CD8-positive, alpha-beta memory T cell (primary cell): ENCODE measurements around the gene PIMREG. TPM values are rescaled to one million over a fixed set of nuclear protein-coding genes. Genes with fewer than 3 reads are reported as not detected.

Experiments used
- CTCF ChIA-PET: fragments of 350-600 bp; sonication (Branson Sonifier 250); formaldehyde crosslinking; loops from one replicate; lab custom pipeline; 2021; ENCODE audit warnings: antibody characterized with exemption; lab: Charles Lee
- POLR2A ChIA-PET: fragments of 350-600 bp; sonication (Branson Sonifier 250); formaldehyde crosslinking; loops from one replicate; lab custom pipeline; 2021; ENCODE audit warnings: antibody characterized with exemption; lab: Charles Lee
- DNase-seq, 5 donors: peaks; one replicate each; pipeline versions ENCODE4 v3.0.0 to v3.0.0-alpha.2; 2020 to 2022; ENCODE audit warnings: mixed read lengths in 1 of 5
- H3K27ac ChIP-seq: one replicate; pipeline ENCODE4 v1.7.0; 2013; ENCODE audit warnings: low read depth, mild to moderate bottlenecking, low read length, moderate library complexity
- H3K27me3 ChIP-seq: 2 replicates; pipeline ENCODE4 v1.7.0; 2013; ENCODE audit warnings: low read length, mild to moderate bottlenecking; ENCODE audit not compliant: insufficient read depth, poor library complexity, severe bottlenecking
- H3K36me3 ChIP-seq: 2 replicates; pipeline ENCODE4 v1.7.0; 2013; ENCODE audit warnings: mild to moderate bottlenecking, low read length, moderate library complexity; ENCODE audit not compliant: insufficient read depth
- H3K4me1 ChIP-seq: 2 replicates; pipeline ENCODE4 v1.7.0; 2013; ENCODE audit warnings: mild to moderate bottlenecking, low read length, moderate library complexity; ENCODE audit not compliant: insufficient read depth
- H3K4me3 ChIP-seq: 2 replicates; pipeline ENCODE4 v1.7.0; 2013; ENCODE audit warnings: mild to moderate bottlenecking, low read length
- H3K9me3 ChIP-seq: 2 replicates; pipeline ENCODE4 v1.7.0; 2013; ENCODE audit warnings: mild to moderate bottlenecking, low read length
- H3K27ac Mint-ChIP-seq, 8 donors: one replicate each; pipeline ENCODE4 v1.8.0; 2020 to 2021; ENCODE audit warnings: mixed read lengths in 8 of 8, mild to moderate bottlenecking in 6 of 8, inconsistent platforms in 3 of 8, moderate library complexity in 3 of 8
- H3K27me3 Mint-ChIP-seq, 2 donors: one replicate each; pipeline ENCODE4 v1.8.0; 2020 to 2021; ENCODE audit warnings: mixed read lengths in 2 of 2, mild to moderate bottlenecking in 1 of 2, moderate library complexity in 1 of 2
- H3K36me3 Mint-ChIP-seq, 3 donors: one replicate each; pipeline ENCODE4 v1.8.0; 2020 to 2021; ENCODE audit warnings: mixed read lengths in 3 of 3, inconsistent platforms in 1 of 3, mild to moderate bottlenecking in 1 of 3
- H3K4me1 Mint-ChIP-seq, 3 donors: one replicate each; pipeline ENCODE4 v1.8.0; 2020 to 2021; ENCODE audit warnings: mixed read lengths in 3 of 3, inconsistent platforms in 1 of 3, mild to moderate bottlenecking in 1 of 3
- H3K4me3 Mint-ChIP-seq, 7 donors: one replicate each; pipeline ENCODE4 v1.8.0; 2020 to 2021; ENCODE audit warnings: mixed read lengths in 7 of 7, mild to moderate bottlenecking in 6 of 7, moderate library complexity in 4 of 7, inconsistent platforms in 2 of 7
- H3K9me3 Mint-ChIP-seq, 5 donors: one replicate each; pipeline ENCODE4 v1.8.0; 2020 to 2022; ENCODE audit warnings: mixed read lengths in 5 of 5, mild to moderate bottlenecking in 3 of 5, moderate library complexity in 2 of 5, inconsistent platforms in 1 of 5
- polyA plus RNA-seq: library from polyadenylated mRNA; unstranded; fragments of 300-500 nt; fragmentation: Illumina TruSeq; gene quantifications from one replicate; pipeline ENCODE4 v1.2.3, GENCODE V29; 2021
- total RNA-seq, 2 experiments: library from RNA; stranded (reverse); gene quantifications; one replicate each; pipeline ENCODE4 v1.2.3, GENCODE V29; 2021

The PIMREG gene, protein sequence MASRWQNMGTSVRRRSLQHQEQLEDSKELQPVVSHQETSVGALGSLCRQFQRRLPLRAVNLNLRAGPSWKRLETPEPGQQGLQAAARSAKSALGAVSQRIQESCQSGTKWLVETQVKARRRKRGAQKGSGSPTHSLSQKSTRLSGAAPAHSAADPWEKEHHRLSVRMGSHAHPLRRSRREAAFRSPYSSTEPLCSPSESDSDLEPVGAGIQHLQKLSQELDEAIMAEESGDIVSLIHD
- 1 to 10 TPM; 1.6 to 1.8 TPM for total RNA-seq
- not detected for polyA plus RNA-seq

DNA sequence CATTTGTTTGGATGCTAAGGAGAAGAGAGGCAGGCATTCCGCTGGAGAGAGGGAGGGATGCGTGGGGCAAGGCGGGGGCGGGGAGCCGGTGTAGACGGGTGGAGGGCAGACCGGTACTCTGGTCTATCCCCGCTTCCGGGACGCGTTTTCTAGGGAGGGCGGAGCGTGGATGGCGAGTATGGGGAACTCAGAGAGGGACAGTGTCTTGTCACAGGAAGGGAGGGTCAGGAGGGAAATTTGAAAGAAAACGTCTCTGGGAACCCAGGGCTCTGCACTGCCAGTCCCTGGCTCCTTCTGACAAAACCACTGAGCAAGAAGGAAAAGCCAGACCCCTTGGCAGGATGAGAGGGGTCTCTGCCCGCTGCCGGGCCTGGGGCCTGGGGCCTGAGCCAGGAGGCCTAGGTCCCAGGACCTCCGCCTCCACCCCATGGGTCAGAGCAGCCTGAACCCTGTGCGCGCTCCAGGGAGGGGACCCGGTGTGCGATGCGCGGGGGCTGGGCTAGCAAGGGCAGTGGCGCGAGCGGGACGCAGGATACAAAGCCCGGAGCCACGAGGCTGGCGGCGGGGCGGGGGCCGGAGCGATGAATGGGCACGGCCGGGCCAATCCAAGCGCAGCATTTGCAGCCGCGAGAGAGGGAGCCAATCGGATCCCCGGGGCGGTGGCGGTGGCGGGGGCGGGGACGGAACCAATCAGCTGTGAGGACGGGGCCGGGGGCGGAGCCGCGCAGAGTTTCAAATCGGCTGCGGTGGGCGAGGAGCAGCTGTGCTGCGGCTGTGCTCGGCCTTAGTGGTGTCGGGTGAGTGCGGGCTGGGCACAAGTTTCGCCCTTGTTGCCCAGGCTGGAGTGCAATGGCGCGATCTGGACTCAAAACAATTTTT is at the start of gene PIMREG:
Gene PIMREG, plus strand, starts transcription at position 764 of the 879 bp plus-strand sequence. CDS start 656 bp downstream, outside the sequence.
- peak within 1 kb of the TSS; percentile 57 to 91 (median 86) for H3K27ac Mint-ChIP-seq
- H3K4me1 ChIP-seq, result peaks cover 4% of the 10 kb centered on the region
- H3K4me1 Mint-ChIP-seq, result peaks cover 12 to 14% (median 14%) of the 10 kb centered on the region in 3 donors
- peaks cover 0 to 4% (median 0%) of the 10 kb centered on the region in 3 donors for H3K36me3 Mint-ChIP-seq
- H3K27me3 ChIP-seq, result no peaks in the 10 kb centered on the region
- H3K4me3 ChIP-seq, result peak within 1 kb of the TSS; percentile 73
- peaks cover 0 to 4% (median 0%) of the 10 kb centered on the region in 5 donors for H3K9me3 Mint-ChIP-seq
- POLR2A ChIA-PET, result no interaction called here
- no peaks in the 10 kb centered on the region for H3K36me3 ChIP-seq
- DNase-seq, result peak; percentile 78 to 88 (median 85)
- no peak within 1 kb of the TSS for H3K27ac ChIP-seq
- CTCF ChIA-PET, result interaction anchor here (2.4 kb wide), 1 partner anchor 8 kb away, joined by 12 read pairs; no protein-coding TSS in a partner anchor
- peaks cover 5 to 18% of the 10 kb centered on the region in 2 donors for H3K27me3 Mint-ChIP-seq
- peak within 1 kb of the TSS; percentile 87 to 95 (median 92) for H3K4me3 Mint-ChIP-seq
- no peaks in the 10 kb centered on the region for H3K9me3 ChIP-seq

DNA sequence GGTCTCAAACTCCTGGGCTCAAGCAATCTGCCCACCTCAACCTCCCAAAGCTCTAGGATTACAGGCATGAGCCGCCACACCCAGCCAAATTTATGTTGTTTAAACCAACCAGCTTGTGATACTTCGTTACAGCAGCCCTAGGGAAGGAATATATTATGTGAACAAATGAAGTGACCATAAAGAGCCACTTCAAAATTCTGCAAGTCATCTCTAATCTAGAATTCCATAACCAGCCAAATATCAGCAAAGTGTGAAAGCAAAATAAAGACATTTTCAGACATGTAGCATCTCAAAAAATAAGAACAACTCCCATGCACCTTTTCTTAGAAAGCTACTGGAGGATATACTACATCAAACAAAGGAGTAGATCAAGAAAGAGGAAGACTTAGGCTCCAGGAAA is 45.3 kb upstream of the PIMREG start:
- no peak overlapping the region for H3K4me3 Mint-ChIP-seq
- no peak overlapping the region for H3K27ac Mint-ChIP-seq
- CTCF ChIA-PET, result no interaction called here
- no peaks in the 10 kb centered on the region for H3K36me3 Mint-ChIP-seq
- Histone ChIP-seq H3K27ac (no peak overlapping the region), H3K4me3 (no peak overlapping the region), H3K4me1 (no peaks in the 10 kb centered on the region), H3K36me3 (no peaks in the 10 kb centered on the region), H3K9me3 (no peaks in the 10 kb centered on the region), H3K27me3 (no peaks in the 10 kb centered on the region)
- DNase-seq, result no peak
- H3K27me3 Mint-ChIP-seq, result peaks cover 20 to 39% of the 10 kb centered on the region in 2 donors
- no peaks in the 10 kb centered on the region for H3K4me1 Mint-ChIP-seq
- POLR2A ChIA-PET, result no interaction called here
- H3K9me3 Mint-ChIP-seq, result peaks cover 0 to 7% (median 1%) of the 10 kb centered on the region in 5 donors

DNA sequence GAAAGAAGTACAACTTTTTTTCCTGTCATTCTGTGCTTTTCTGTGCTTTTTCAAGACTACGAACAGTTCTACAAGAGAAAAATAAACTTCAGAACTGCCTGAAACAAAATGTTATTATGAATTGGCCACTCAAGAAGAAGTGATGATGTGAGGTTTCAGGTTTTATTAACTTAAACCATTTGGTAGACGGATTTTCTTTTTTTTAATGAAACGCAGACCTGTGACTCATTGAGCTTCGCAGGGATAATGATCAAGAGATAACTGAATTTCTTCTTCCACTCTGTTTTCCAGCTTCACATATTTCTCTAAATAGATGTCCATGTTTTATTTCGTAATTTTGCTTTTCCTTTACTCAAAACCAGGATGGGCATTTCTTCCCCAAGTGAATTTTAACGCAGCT is 42.0 kb upstream of the PIMREG start:
- H3K27me3 Mint-ChIP-seq, result peaks cover 15 to 45% of the 10 kb centered on the region in 2 donors
- H3K27ac ChIP-seq, result no peak overlapping the region
- H3K4me1 Mint-ChIP-seq, result no peaks in the 10 kb centered on the region
- no peaks in the 10 kb centered on the region for H3K27me3 ChIP-seq
- peaks cover 0 to 6% (median 0%) of the 10 kb centered on the region in 5 donors for H3K9me3 Mint-ChIP-seq
- H3K9me3 ChIP-seq, result no peaks in the 10 kb centered on the region
- H3K36me3 Mint-ChIP-seq, result no peaks in the 10 kb centered on the region
- H3K27ac Mint-ChIP-seq, result no peak overlapping the region
- ChIA-PET POLR2A (no interaction called here), CTCF (no interaction called here)
- no peaks in the 10 kb centered on the region for H3K36me3 ChIP-seq
- no peak overlapping the region for H3K4me3 Mint-ChIP-seq
- no peak for DNase-seq
- no peaks in the 10 kb centered on the region for H3K4me1 ChIP-seq
- H3K4me3 ChIP-seq, result no peak overlapping the region

DNA sequence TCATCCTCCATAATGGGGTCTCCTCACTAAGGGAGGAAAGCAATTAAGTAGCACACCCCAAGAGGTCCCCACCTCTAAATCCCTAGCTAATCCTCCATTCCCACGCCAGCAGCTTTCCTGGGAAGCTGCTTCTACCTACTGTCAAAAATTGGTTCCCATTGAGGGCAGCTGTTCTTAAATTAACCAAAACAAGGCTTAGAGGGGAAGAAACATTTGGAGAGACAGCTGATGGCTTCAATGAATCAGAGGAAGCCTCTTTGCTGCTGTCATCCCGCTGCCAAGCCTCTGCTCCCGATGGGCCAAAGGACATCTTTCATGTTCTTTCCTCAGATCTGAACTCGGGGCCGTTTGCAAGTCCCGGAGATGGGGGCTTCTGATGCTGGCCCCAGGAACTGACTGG is 36.0 kb upstream of the PIMREG start:
- no peaks in the 10 kb centered on the region for H3K27me3 ChIP-seq
- no peak overlapping the region for H3K27ac ChIP-seq
- Mint-ChIP-seq H3K4me3 (peak overlapping the region in 1 of 7 donors; percentile 78), H3K27me3 (peaks cover 20 to 50% of the 10 kb centered on the region in 2 donors), H3K36me3 (no peaks in the 10 kb centered on the region), H3K4me1 (no peaks in the 10 kb centered on the region), H3K27ac (peak overlapping the region in 1 of 8 donors; percentile 9), H3K9me3 (no peaks in the 10 kb centered on the region)
- CTCF ChIA-PET, result no interaction called here
- DNase-seq, result no peak
- no peaks in the 10 kb centered on the region for H3K9me3 ChIP-seq
- POLR2A ChIA-PET, result no interaction called here
- no peak overlapping the region for H3K4me3 ChIP-seq
- no peaks in the 10 kb centered on the region for H3K36me3 ChIP-seq
- H3K4me1 ChIP-seq, result no peaks in the 10 kb centered on the region

DNA sequence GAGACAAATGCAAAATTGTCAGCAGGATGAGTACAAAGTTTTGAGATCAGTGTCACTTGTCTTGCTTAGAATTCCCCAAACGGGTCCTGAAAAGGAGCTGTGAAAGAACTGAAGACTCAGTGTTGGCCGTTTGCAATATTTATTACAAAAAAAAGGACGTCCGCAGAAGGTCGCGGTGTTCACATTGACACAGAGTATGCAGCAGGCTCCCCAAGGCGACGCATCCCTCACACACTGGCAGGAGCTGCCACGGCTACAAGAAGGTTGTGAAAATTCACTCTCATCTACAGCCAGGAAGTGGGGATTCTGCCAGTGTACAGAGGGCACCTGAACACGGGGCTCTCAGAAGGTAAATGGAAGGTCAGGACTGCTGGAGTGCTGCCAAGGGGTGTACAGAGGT is 35.5 kb upstream of the PIMREG start:
- no peak for DNase-seq
- no peaks in the 10 kb centered on the region for H3K9me3 ChIP-seq
- H3K9me3 Mint-ChIP-seq, result no peaks in the 10 kb centered on the region
- H3K4me3 Mint-ChIP-seq, result no peak overlapping the region
- H3K27ac ChIP-seq, result no peak overlapping the region
- H3K27ac Mint-ChIP-seq, result no peak overlapping the region
- no peaks in the 10 kb centered on the region for H3K36me3 ChIP-seq
- peaks cover 17 to 48% of the 10 kb centered on the region in 2 donors for H3K27me3 Mint-ChIP-seq
- no peaks in the 10 kb centered on the region for H3K27me3 ChIP-seq
- CTCF ChIA-PET, result no interaction called here
- no peaks in the 10 kb centered on the region for H3K36me3 Mint-ChIP-seq
- no peaks in the 10 kb centered on the region for H3K4me1 ChIP-seq
- no peaks in the 10 kb centered on the region for H3K4me1 Mint-ChIP-seq
- POLR2A ChIA-PET, result no interaction called here
- H3K4me3 ChIP-seq, result no peak overlapping the region

DNA sequence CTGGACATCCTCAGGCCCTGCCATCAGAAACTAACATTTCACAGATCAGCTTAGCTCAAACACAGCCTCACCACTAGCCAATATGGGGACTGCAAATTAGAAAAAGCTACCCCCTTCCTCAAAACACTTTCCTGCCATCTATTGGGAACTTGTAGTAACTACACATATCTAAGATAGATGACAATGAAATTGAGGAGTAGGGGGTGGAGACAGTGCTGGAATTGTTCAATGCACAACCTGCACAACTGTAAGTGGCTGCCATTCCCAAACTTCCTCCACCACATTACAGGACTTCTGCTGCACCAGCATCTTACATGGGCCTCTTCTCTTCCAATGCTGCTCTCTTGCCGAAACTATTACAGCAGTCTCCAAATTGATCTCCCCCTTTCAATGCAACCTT is 31.2 kb upstream of the PIMREG start:
- H3K4me3 ChIP-seq, result no peak overlapping the region
- H3K36me3 ChIP-seq, result no peaks in the 10 kb centered on the region
- H3K9me3 Mint-ChIP-seq, result no peaks in the 10 kb centered on the region
- H3K9me3 ChIP-seq, result no peaks in the 10 kb centered on the region
- CTCF ChIA-PET, result no interaction called here
- no peaks in the 10 kb centered on the region for H3K27me3 ChIP-seq
- no peak for DNase-seq
- no peaks in the 10 kb centered on the region for H3K36me3 Mint-ChIP-seq
- POLR2A ChIA-PET, result no interaction called here
- H3K27ac ChIP-seq, result no peak overlapping the region
- H3K27me3 Mint-ChIP-seq, result peaks cover 9 to 30% of the 10 kb centered on the region in 2 donors
- no peak overlapping the region for H3K4me3 Mint-ChIP-seq
- H3K4me1 Mint-ChIP-seq, result no peaks in the 10 kb centered on the region
- H3K27ac Mint-ChIP-seq, result no peak overlapping the region
- H3K4me1 ChIP-seq, result no peaks in the 10 kb centered on the region

DNA sequence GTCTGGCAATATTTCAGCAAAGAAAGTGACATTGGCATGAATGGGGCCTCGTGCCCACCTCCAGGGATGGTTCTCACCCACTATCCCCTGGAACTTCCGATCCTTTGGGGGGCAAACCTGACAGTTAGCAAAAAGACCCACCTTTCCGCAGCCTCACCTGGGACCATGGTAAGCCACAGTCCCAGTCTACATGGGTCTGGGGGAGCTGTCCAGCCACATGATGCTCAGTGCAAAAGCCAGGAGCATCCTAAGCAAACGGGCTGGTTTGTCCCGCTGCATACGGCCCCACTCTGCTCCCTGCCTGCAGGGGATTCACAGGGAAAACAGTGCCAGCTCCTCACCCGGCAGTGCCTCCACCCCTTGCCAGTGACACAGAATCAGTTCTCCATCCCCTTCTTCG is 28.6 kb upstream of the PIMREG start:
- no peak overlapping the region for H3K4me3 ChIP-seq
- no peaks in the 10 kb centered on the region for H3K36me3 Mint-ChIP-seq
- no peaks in the 10 kb centered on the region for H3K9me3 ChIP-seq
- H3K27ac Mint-ChIP-seq, result no peak overlapping the region
- ChIA-PET CTCF (no interaction called here), POLR2A (no interaction called here)
- no peak overlapping the region for H3K27ac ChIP-seq
- no peaks in the 10 kb centered on the region for H3K36me3 ChIP-seq
- H3K4me1 ChIP-seq, result no peaks in the 10 kb centered on the region
- no peak overlapping the region for H3K4me3 Mint-ChIP-seq
- no peaks in the 10 kb centered on the region for H3K4me1 Mint-ChIP-seq
- no peak for DNase-seq
- peaks cover 5 to 35% of the 10 kb centered on the region in 2 donors for H3K27me3 Mint-ChIP-seq
- H3K9me3 Mint-ChIP-seq, result no peaks in the 10 kb centered on the region
- no peaks in the 10 kb centered on the region for H3K27me3 ChIP-seq

DNA sequence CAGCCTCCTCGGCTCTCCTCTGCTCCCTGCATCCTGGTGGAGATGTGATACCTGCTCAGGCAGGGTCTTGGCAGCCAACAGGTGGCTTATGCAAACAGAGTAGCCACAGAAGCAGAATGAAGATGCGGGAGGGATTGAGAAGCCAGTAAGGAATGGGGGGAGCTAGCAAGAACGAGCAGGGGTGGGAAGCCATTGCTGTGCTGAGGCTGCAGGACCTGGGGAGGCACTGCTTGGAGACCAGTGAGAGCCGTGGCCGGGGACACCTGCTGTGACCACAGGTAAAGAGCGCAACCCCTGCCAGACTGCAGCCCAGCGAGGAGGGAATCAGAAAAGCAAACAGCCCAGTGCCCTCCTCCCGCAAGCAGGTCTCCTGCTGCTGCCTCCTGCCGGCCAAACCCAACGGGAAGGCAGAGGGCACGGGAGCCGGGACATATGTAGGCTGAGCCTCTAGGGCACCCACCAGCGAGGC is 24.0 kb upstream of the PIMREG start:
- H3K4me1 Mint-ChIP-seq, result peaks cover 0 to 5% (median 2%) of the 10 kb centered on the region in 3 donors
- no peaks in the 10 kb centered on the region for H3K9me3 Mint-ChIP-seq
- peaks cover 3% of the 10 kb centered on the region for H3K4me1 ChIP-seq
- no peaks in the 10 kb centered on the region for H3K9me3 ChIP-seq
- H3K36me3 Mint-ChIP-seq, result no peaks in the 10 kb centered on the region
- no peaks in the 10 kb centered on the region for H3K27me3 ChIP-seq
- CTCF ChIA-PET, result interaction anchor here (1.7 kb wide), 1 partner anchor 836 kb away, joined by 6 read pairs; the partner anchor contains the start of gene NLRP1
- no peak overlapping the region for H3K4me3 Mint-ChIP-seq
- POLR2A ChIA-PET, result interaction anchor here (0.7 kb wide), 1 partner anchor 19 kb away, joined by 7 read pairs; no protein-coding TSS in a partner anchor
- no peak overlapping the region for H3K4me3 ChIP-seq
- no peak overlapping the region for H3K27ac Mint-ChIP-seq
- no peak for DNase-seq
- no peak overlapping the region for H3K27ac ChIP-seq
- H3K36me3 ChIP-seq, result no peaks in the 10 kb centered on the region
- peaks cover 4 to 39% of the 10 kb centered on the region in 2 donors for H3K27me3 Mint-ChIP-seq
